K562 (cell line): ENCODE data around the gene ACTRT2. TPM values are rescaled to one million over a fixed set of nuclear protein-coding genes. Genes with fewer than 3 reads are reported as not detected.

Experiments
- ATAC-seq: fragments of 200-7000 bp; cut with Tn5 transposase; 3 replicates; pipeline ENCODE4 v1.9.1; 2020; ENCODE audit warnings: moderate library complexity
- BruUV-seq: library from RNA; stranded (reverse); fragments of 400-500 nt; replicated peaks from 2 replicates; lab custom pipeline; 2021; lab: Mats Ljungman, UMichigan
- CTCF ChIA-PET: fragments of 300-600 bp; formaldehyde crosslinking; extraction: SDS; loops from one replicate; lab custom pipeline; 2021; ENCODE audit warnings: low intra/inter-chr PET ratio; lab: Yijun Ruan, JAX
- POLR2A ChIA-PET: fragments of 300-600, 350-650 bp; sonication (Branson Sonifier 250); formaldehyde crosslinking; extraction: SDS; loops from one replicate; lab custom pipeline; 2021; ENCODE audit warnings: antibody characterized with exemption, inconsistent platforms; lab: Yijun Ruan, JAX
- DNase-seq, 4 experiments: peaks; one replicate each; pipeline versions ENCODE4 v3.0.0 to v3.0.0-alpha.2; 2011 to 2018; ENCODE audit warnings: low spot score in 3 of 4, mixed read lengths in 3 of 4; ENCODE audit errors: extremely low read depth in 1 of 4
- FAIRE-seq: peaks from 2 replicates; lab custom pipeline; 2011; peaks lifted over from hg19 to GRCh38; lab: Jason Lieb, UNC
- H2AFZ ChIP-seq: 2 replicates; pipeline ENCODE4 v1.6.0; 2011; ENCODE audit warnings: low read depth, low read length, control low read depth, inconsistent platforms
- H3K27ac ChIP-seq: fragments of 200-600 bp; 3 replicates; pipeline ENCODE4 v1.8.0; 2011; ENCODE audit warnings: low read depth, mild to moderate bottlenecking, control low read depth, inconsistent platforms, low read length, moderate library complexity, mixed read lengths; ENCODE audit errors: extremely low read depth
- H3K27me3 ChIP-seq, 2 experiments: fragments of 300-600 bp in 1 of 2; 2 replicates in 1 of 2; 3 replicates in 1 of 2; pipeline versions ENCODE4 v1.6.0 to v1.8.0; 2011; ENCODE audit warnings: inconsistent platforms in 2 of 2, low read length in 2 of 2, mild to moderate bottlenecking in 1 of 2, mixed read lengths in 1 of 2, moderate library complexity in 1 of 2; ENCODE audit not compliant: control insufficient read depth in 2 of 2, insufficient read depth in 2 of 2
- H3K36me3 ChIP-seq: fragments of 300-600 bp; 3 replicates; pipeline ENCODE4 v1.8.0; 2011; ENCODE audit warnings: mild to moderate bottlenecking, low read length, inconsistent platforms; ENCODE audit not compliant: control insufficient read depth, insufficient read depth
- H3K4me1 ChIP-seq, 2 experiments: fragments of 200-600 bp in 1 of 2; replicated peaks in 1 of 2; 2 replicates in 1 of 2; 3 replicates in 1 of 2; pipeline versions ENCODE4 v1.5.1 to v1.8.0; 2011; ENCODE audit warnings: inconsistent platforms in 2 of 2, low read length in 2 of 2, mild to moderate bottlenecking in 1 of 2, mixed read lengths in 1 of 2, moderate library complexity in 1 of 2; ENCODE audit not compliant: control insufficient read depth in 2 of 2, insufficient read depth in 2 of 2
- H3K4me2 ChIP-seq: 2 replicates; pipeline ENCODE4 v1.6.1; 2011; ENCODE audit warnings: low read length, control low read depth, inconsistent platforms, mixed read lengths; ENCODE audit not compliant: insufficient read depth
- H3K4me3 ChIP-seq: fragments of 200-600 bp; sonication (generic), shearing (Covaris generic); 2 replicates; pipeline ENCODE4 v1.5.1; 2016; ENCODE audit warnings: control low read depth, inconsistent platforms
- H3K79me2 ChIP-seq: fragments of 200-600 bp; 3 replicates; pipeline ENCODE4 v1.8.0; 2011; ENCODE audit warnings: low read length, inconsistent platforms; ENCODE audit not compliant: control insufficient read depth, insufficient read depth
- H3K9ac ChIP-seq, 2 experiments: 2 replicates each; pipeline versions ENCODE4 v1.6.0 to v1.6.1; 2011; ENCODE audit warnings: low read depth in 2 of 2, low read length in 2 of 2, control low read depth in 1 of 2, inconsistent platforms in 1 of 2, mild to moderate bottlenecking in 1 of 2, mixed read lengths in 1 of 2; ENCODE audit not compliant: insufficient read depth in 1 of 2
- H3K9me1 ChIP-seq: one replicate; pipeline ENCODE4 v1.6.0; 2011; ENCODE audit warnings: inconsistent platforms, mild to moderate bottlenecking, low read length, moderate library complexity; ENCODE audit not compliant: control insufficient read depth, insufficient read depth
- H3K9me3 ChIP-seq: replicated peaks from 2 replicates; pipeline ENCODE4 v1.5.1; 2011; ENCODE audit warnings: low read depth, low read length, inconsistent platforms; ENCODE audit not compliant: control insufficient read depth, insufficient read depth
- H4K20me1 ChIP-seq: replicated peaks from 2 replicates; pipeline ENCODE4 v1.6.1; 2011; ENCODE audit warnings: low read length, inconsistent platforms, mixed read lengths; ENCODE audit not compliant: control insufficient read depth, insufficient read depth
- ARHGAP35 ChIP-seq: fragments of 450-650 bp; IDR thresholded peaks from 2 replicates; pipeline ENCODE4 v1.6.1; 2018; ENCODE audit not compliant: partially characterized antibody
- HES1 ChIP-seq: fragments of 450-650 bp; IDR thresholded peaks from 2 replicates; pipeline ENCODE4 v1.6.1; 2016; ENCODE audit warnings: low read depth, mild to moderate bottlenecking, moderate library complexity
- MYC ChIP-seq, 2 experiments: fragments of 250-450 bp in 1 of 2; sonication (Bioruptor Pico) in 1 of 2; IDR thresholded peaks; 2 replicates each; pipeline versions ENCODE4 v1.5.1 to v1.6.1; 2012 to 2021; ENCODE audit warnings: low read depth in 2 of 2, borderline replicate concordance in 1 of 2, improper control_type of control experiment in 1 of 2, low read length in 1 of 2, mild to moderate bottlenecking in 1 of 2, moderate library complexity in 1 of 2
- PYGO2 ChIP-seq: fragments of 450-650 bp; IDR thresholded peaks from 2 replicates; pipeline ENCODE4 v1.6.1; 2016; ENCODE audit warnings: mild to moderate bottlenecking, missing genetic modification characterization, moderate library complexity, missing compliant biosample characterization
- SMARCA5 ChIP-seq: fragments of 450-650 bp; IDR thresholded peaks from 2 replicates; pipeline ENCODE4 v1.6.1; 2016
- ZNF766 ChIP-seq: fragments of 200-800 bp; sonication (Bioruptor generic); conservative IDR thresholded peaks from 2 replicates; pipeline ENCODE4 v1.6.1; 2016; ENCODE audit warnings: missing genetic modification characterization, missing compliant biosample characterization
- WGBS: fragments of 100-300 bp; shearing (Covaris generic); methylation state at CpG from one replicate; pipeline ENCODE4 v1.1.6; 2016; ENCODE audit warnings: low coverage, mixed read lengths; ENCODE audit not compliant: insufficient coverage; ENCODE audit errors: missing lambda C conversion rate; 5-methylcytosine and 5-hydroxymethylcytosine counted together
- in situ Hi-C: fragments of 300-500 bp; cut with MboI; formaldehyde crosslinking; loops from 4 replicates; pipeline ENCODE4 v1.15.0; 2018; ENCODE audit warnings: inconsistent platforms, mixed read lengths
- intact Hi-C: fragments of 100-400 bp; cut with micrococcal nuclease; formaldehyde crosslinking; loops from 2 replicates; pipeline ENCODE4 v1.14.2; 2022
- polyA plus RNA-seq, 8 experiments: library from polyadenylated mRNA; depleted of rRNA in 4 of 8; stranded (reverse) in 5 of 8; unstranded in 3 of 8; fragments of >200 nt; fragmentation: Nextera tagmentation in 2 of 8; fragmentation: Illumina TruSeq in 1 of 8; extraction: Ambion mirVana in 2 of 8; extraction: Trizol in 1 of 8; gene quantifications; 2 replicates each; pipeline versions ENCODE4 v1.2.1 to v1.2.3, GENCODE V29; 2011 to 2014; ENCODE audit warnings: inconsistent platforms in 1 of 8, missing spikeins in 1 of 8
- total RNA-seq, 7 experiments: library from RNA; depleted of rRNA in 6 of 7; stranded (reverse); fragments of >200 nt in 6 of 7; fragmentation: Illumina TruSeq in 2 of 7; extraction: Trizol in 2 of 7; gene quantifications; 2 replicates each; pipeline versions ENCODE4 v1.2.1 to v1.2.3, GENCODE V29; 2011 to 2021; ENCODE audit warnings: low replicate concordance in 1 of 7
- TF ChIP-seq, protein P1 (sequence below), 2 experiments: IDR thresholded peaks in 1 of 2; conservative IDR thresholded peaks in 1 of 2; 2 replicates each; pipeline ENCODE4 v1.6.1; 2016; ENCODE audit warnings: low read depth in 2 of 2, mild to moderate bottlenecking in 1 of 2, missing compliant biosample characterization in 1 of 2, missing genetic modification characterization in 1 of 2, moderate library complexity in 1 of 2
- TF ChIP-seq, protein P2 (sequence below), 2 experiments: fragments of 450-650 bp in 1 of 2; sonication (generic) in 1 of 2; formaldehyde crosslinking in 1 of 2; IDR thresholded peaks in 1 of 2; conservative IDR thresholded peaks in 1 of 2; 2 replicates each; pipeline versions ENCODE4 v1.6.1 to v1.8.1; 2016 to 2023; ENCODE audit warnings: mild to moderate bottlenecking in 2 of 2, moderate library complexity in 2 of 2, inconsistent platforms in 1 of 2, missing genetic modification reagents in 1 of 2

ACTRT2 gene
- total and polyA plus RNA-seq, 9 of the 15 experiments (the other 6 are each of a cell fraction or from before 2014, with no cell fraction given), result not detected

DNA sequence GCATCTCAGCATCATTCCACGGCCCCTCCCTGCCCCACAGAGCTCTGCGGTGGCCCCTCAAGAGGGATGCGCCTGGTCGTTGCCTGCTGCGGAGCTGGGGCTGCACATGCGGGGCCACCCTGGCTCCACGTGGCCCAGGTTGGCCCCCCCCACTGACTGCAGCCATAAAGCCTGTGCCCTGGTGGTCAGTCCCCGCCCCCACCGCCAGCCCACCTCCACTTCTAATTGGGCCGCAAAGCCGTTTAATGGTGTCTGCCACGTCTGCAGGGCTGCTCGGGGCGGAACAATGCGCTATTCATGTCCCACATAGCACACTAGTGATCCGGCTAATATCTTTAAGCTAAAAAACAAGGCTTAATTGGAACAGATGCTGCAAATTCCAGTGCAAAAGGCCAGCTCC is 33.5 kb upstream of the ACTRT2 start (continued):
- no peak for TF ChIP-seq HES1

DNA sequence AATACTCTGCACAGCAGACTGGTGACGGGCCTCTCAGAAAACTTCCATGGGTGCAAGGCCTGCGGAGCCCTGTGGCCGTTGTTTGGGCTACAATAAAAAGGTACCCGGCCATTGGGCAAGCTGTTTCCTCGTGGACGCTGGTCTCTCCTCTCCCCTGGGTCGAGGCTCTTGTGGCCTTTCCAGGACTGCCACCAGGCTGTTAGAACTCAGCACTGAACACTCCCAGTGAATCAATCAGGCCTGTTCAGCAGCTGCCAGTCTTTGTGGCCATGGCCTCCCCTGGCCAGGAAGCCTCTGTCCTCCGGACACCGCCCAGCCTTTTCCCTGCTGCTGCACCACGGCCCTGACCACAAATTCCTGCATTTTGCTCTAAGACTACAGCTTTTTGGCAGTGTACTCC is 33.0 kb upstream of the ACTRT2 start:
- DNase-seq (no peak), FAIRE-seq (no peak), ATAC-seq (no peak)
- H3K9me3 ChIP-seq, result no peaks in the 10 kb centered on the region
- BruUV-seq, result no TSS peak
- H3K27ac ChIP-seq, result no peak overlapping the region
- no peak overlapping the region for H2AFZ ChIP-seq
- H4K20me1 ChIP-seq, result no peaks in the 10 kb centered on the region
- no peaks in the 10 kb centered on the region for H3K79me2 ChIP-seq
- H3K9me1 ChIP-seq, result no peaks in the 10 kb centered on the region
- in situ Hi-C loops, result no loop called here
- H3K27me3 ChIP-seq, result peaks cover 1 to 17% of the 10 kb centered on the region in 2 experiments; a peak in 3 of 5 replicates
- no peaks in the 10 kb centered on the region for H3K36me3 ChIP-seq
- no peak overlapping the region for H3K9ac ChIP-seq
- no peak overlapping the region for H3K4me2 ChIP-seq
- intact Hi-C loops, result no loop called here
- no peaks in the 10 kb centered on the region for H3K4me1 ChIP-seq
- under 1% methylated on average over 10 of the region's 10 CpGs for WGBS
- CTCF ChIA-PET, result no interaction called here
- POLR2A ChIA-PET, result interaction anchor here (0.7 to 1.1 kb wide), 2 partner anchors 8 to 1438 kb away, joined by 3 read pairs; no protein-coding TSS in a partner anchor
- no peak overlapping the region for H3K4me3 ChIP-seq
- TF ChIP-seq ARHGAP35 (no peak), SMARCA5 (no peak), PYGO2 (no peak), ZNF766 (no peak), MYC (IDR thresholded peaks at IDR 0.05; ENCODE audit: low read depth, low read length) (no peak), MYC (CRISPR knock-in tag; IDR thresholded peaks at IDR 0.05; ENCODE audit: borderline replicate concordance, low read depth) (no peak)
- TF ChIP-seq, protein P1, sequence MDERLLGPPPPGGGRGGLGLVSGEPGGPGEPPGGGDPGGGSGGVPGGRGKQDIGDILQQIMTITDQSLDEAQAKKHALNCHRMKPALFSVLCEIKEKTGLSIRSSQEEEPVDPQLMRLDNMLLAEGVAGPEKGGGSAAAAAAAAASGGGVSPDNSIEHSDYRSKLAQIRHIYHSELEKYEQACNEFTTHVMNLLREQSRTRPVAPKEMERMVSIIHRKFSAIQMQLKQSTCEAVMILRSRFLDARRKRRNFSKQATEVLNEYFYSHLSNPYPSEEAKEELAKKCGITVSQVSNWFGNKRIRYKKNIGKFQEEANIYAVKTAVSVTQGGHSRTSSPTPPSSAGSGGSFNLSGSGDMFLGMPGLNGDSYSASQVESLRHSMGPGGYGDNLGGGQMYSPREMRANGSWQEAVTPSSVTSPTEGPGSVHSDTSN (CRISPR knock-in tag; IDR thresholded peaks at IDR 0.05; ENCODE audit: low read depth), result no peak
- TF ChIP-seq, protein P1 (tag; conservative IDR thresholded peaks at IDR 0.05; ENCODE audit: low read depth), result no peak
- TF ChIP-seq, protein P2, sequence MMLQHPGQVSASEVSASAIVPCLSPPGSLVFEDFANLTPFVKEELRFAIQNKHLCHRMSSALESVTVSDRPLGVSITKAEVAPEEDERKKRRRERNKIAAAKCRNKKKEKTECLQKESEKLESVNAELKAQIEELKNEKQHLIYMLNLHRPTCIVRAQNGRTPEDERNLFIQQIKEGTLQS (IDR thresholded peaks at IDR 0.05), result no peak
- TF ChIP-seq, protein P2 (CRISPR knock-in tag; conservative IDR thresholded peaks at IDR 0.05), result no peak
